ENCODE data around the gene IFIT3. TPM values are rescaled to one million over a fixed set of nuclear protein-coding genes. Genes with fewer than 3 reads are reported as not detected.

The IFIT3 gene
- total and polyA plus RNA-seq, 2 of the 8 experiments (the other 6 are each of a cell fraction or from before 2014, with no cell fraction given), result 0.12 to 0.84 TPM

- H2BK20ac ChIP-seq (ENCODE audit: low read length), result no peak overlapping the region
- no peak overlapping the region for H4K91ac ChIP-seq (replicated peaks; ENCODE audit: insufficient read length, low read length)
- no peak overlapping the region for H3K14ac ChIP-seq (ENCODE audit: insufficient read length)
- H2BK5ac ChIP-seq (ENCODE audit: low read depth, low read length), result no peak overlapping the region
- H4K8ac ChIP-seq (ENCODE audit: extremely low read depth, insufficient read depth, low read length), result no peak overlapping the region
- H3K27me3 ChIP-seq (replicated peaks in 1 of 4; ENCODE audit: control insufficient read depth in 3 of 4, extremely low read depth in 1 of 4, insufficient read depth in 3 of 4, low read length in 3 of 4), result no peaks in the 10 kb centered on the region
- no peak overlapping the region for H3K18ac ChIP-seq (ENCODE audit: extremely low read depth, low read length)
- no peak overlapping the region for H3K4ac ChIP-seq (replicated peaks; ENCODE audit: insufficient read length, low read depth, low read length)
- no peak overlapping the region for H2AFZ ChIP-seq (ENCODE audit: low read length)
- TF ChIP-seq KDM1A (IDR thresholded peaks at IDR 0.05; ENCODE audit: borderline replicate concordance, low read length) (no peak), JUN (IDR thresholded peaks at IDR 0.05; ENCODE audit: low read depth, low read length) (no peak), EP300 (IDR thresholded peaks at IDR 0.05; ENCODE audit: borderline replicate concordance in 1 of 2, low read depth in 2 of 2, low read length in 2 of 2) (no peak), BRCA1 (IDR thresholded peaks at IDR 0.05; ENCODE audit: low read depth, low read length) (no peak), MAX (IDR thresholded peaks at IDR 0.05) (no peak), POU5F1 (IDR thresholded peaks at IDR 0.05; ENCODE audit: low read depth, low read length) (no peak), EGR1 (IDR thresholded peaks at IDR 0.05; ENCODE audit: borderline replicate concordance, low read depth, low read length) (no peak), NRF1 (IDR thresholded peaks at IDR 0.05; ENCODE audit: low read depth, low read length) (no peak), RAD21 (IDR thresholded peaks at IDR 0.05 in 1 of 2, conservative IDR thresholded peaks at IDR 0.05 in 1 of 2; ENCODE audit: low read depth in 2 of 2, low read length in 2 of 2) (no peak), POLR2A (IDR thresholded peaks at IDR 0.05; ENCODE audit: control extremely low read depth in 1 of 2, low read depth in 2 of 2, low read length in 2 of 2) (no peak)
- H2BK12ac ChIP-seq (ENCODE audit: low read depth, low read length), result no peak overlapping the region
- H3K79me1 ChIP-seq (ENCODE audit: low read depth, low read length), result no peaks in the 10 kb centered on the region
- H4K5ac ChIP-seq (ENCODE audit: insufficient read length, low read depth, low read length), result no peak overlapping the region
- 89% methylated on average over 3 of the region's 3 CpGs; no CpG with 5 or more reads in 1 of the 2 experiments for WGBS, 2 experiments (ENCODE audit: extremely low coverage in 1 of 2, insufficient coverage in 1 of 2, insufficient read length in 1 of 2, insufficient replicate concordance in 2 of 2, low coverage in 1 of 2, low lambda C conversion rate in 2 of 2, missing lambda C conversion rate in 1 of 2)
- no peak overlapping the region for H3K9ac ChIP-seq (replicated peaks in 1 of 4; ENCODE audit: extremely low read depth in 1 of 4, low read depth in 3 of 4, low read length in 3 of 4)
- H3K23me2 ChIP-seq (ENCODE audit: low read depth, low read length), result 0 out of 2 replicates have a peak, but pooled peaks cover 3% of the 10 kb centered on the region
- no peak for FAIRE-seq
- no peak overlapping the region for H2BK120ac ChIP-seq (replicated peaks; ENCODE audit: low read depth, low read length)
- H3K27ac ChIP-seq (ENCODE audit: low read depth, low read length), result no peak overlapping the region
- no peak overlapping the region for H2AK5ac ChIP-seq (ENCODE audit: low read depth, low read length)
- H3K9me3 ChIP-seq (ENCODE audit: insufficient read depth in 2 of 2, low read depth in 1 of 2, low read length in 1 of 2), result no peaks in the 10 kb centered on the region
- no peak for DNase-seq (ENCODE audit: low read depth in 1 of 2, low spot score in 2 of 2)
- no peak overlapping the region for H3K4me3 ChIP-seq (ENCODE audit: extremely low read depth in 1 of 4, insufficient read depth in 2 of 4, low read depth in 3 of 4, low read length in 4 of 4)
- H4K20me1 ChIP-seq (replicated peaks in 1 of 2; ENCODE audit: control insufficient read depth in 1 of 2, insufficient read depth in 2 of 2, low read length in 2 of 2), result no peaks in the 10 kb centered on the region
- no peak overlapping the region for H3K56ac ChIP-seq (replicated peaks; ENCODE audit: insufficient read length, low read depth, low read length)
- no peaks in the 10 kb centered on the region for H3K79me2 ChIP-seq (ENCODE audit: control insufficient read depth in 1 of 2, insufficient read depth in 2 of 2, low read length in 2 of 2)
- POLR2A ChIA-PET (ENCODE audit: partially characterized antibody), result no interaction called here
- no peak overlapping the region for H3K4me2 ChIP-seq (ENCODE audit: insufficient read depth in 1 of 2, low read depth in 2 of 2, low read length in 2 of 2)
- CTCF ChIA-PET (ENCODE audit: partially characterized antibody), result no interaction called here
- H3K23ac ChIP-seq (ENCODE audit: insufficient read length), result no peak overlapping the region
- H2BK15ac ChIP-seq (ENCODE audit: low read length), result no peak overlapping the region
- peaks cover 5 to 18% (median 7%) of the 10 kb centered on the region in 4 experiments; a peak in 6 of 7 replicates for H3K4me1 ChIP-seq (replicated peaks in 1 of 4; ENCODE audit: control insufficient read depth in 3 of 4, insufficient read depth in 4 of 4, low read length in 3 of 4)
- no peaks in the 10 kb centered on the region for H3K36me3 ChIP-seq (ENCODE audit: control insufficient read depth in 2 of 4, insufficient read depth in 4 of 4, low read length in 3 of 4)
These were observed 8.4 kb downstream of the IFIT3 start for GRCh38 chr10:89336241-89336640.
